K562 (cell line): ENCODE results near the gene AMOTL1. TPM values are rescaled to one million over a fixed set of nuclear protein-coding genes. Genes with fewer than 3 reads are reported as not detected.

Experiments
- ATAC-seq: fragments of 200-7000 bp; cut with Tn5 transposase; 3 replicates; pipeline ENCODE4 v1.9.1; 2020; ENCODE audit warnings: moderate library complexity
- BruUV-seq: library from RNA; stranded (reverse); fragments of 400-500 nt; replicated peaks from 2 replicates; lab custom pipeline; 2021; lab: Mats Ljungman, UMichigan
- CTCF ChIA-PET: fragments of 300-600 bp; formaldehyde crosslinking; extraction: SDS; loops from one replicate; lab custom pipeline; 2021; ENCODE audit warnings: low intra/inter-chr PET ratio; lab: Yijun Ruan, JAX
- POLR2A ChIA-PET: fragments of 300-600, 350-650 bp; sonication (Branson Sonifier 250); formaldehyde crosslinking; extraction: SDS; loops from one replicate; lab custom pipeline; 2021; ENCODE audit warnings: antibody characterized with exemption, inconsistent platforms; lab: Yijun Ruan, JAX
- DNase-seq, 4 experiments: peaks; one replicate each; pipeline versions ENCODE4 v3.0.0 to v3.0.0-alpha.2; 2011 to 2018; ENCODE audit warnings: low spot score in 3 of 4, mixed read lengths in 3 of 4; ENCODE audit errors: extremely low read depth in 1 of 4
- FAIRE-seq: peaks from 2 replicates; lab custom pipeline; 2011; peaks lifted over from hg19 to GRCh38; lab: Jason Lieb, UNC
- H2AFZ ChIP-seq: 2 replicates; pipeline ENCODE4 v1.6.0; 2011; ENCODE audit warnings: low read depth, low read length, control low read depth, inconsistent platforms
- H3K27ac ChIP-seq: fragments of 200-600 bp; 3 replicates; pipeline ENCODE4 v1.8.0; 2011; ENCODE audit warnings: low read depth, mild to moderate bottlenecking, control low read depth, inconsistent platforms, low read length, moderate library complexity, mixed read lengths; ENCODE audit errors: extremely low read depth
- H3K27me3 ChIP-seq, 2 experiments: fragments of 300-600 bp in 1 of 2; 2 replicates in 1 of 2; 3 replicates in 1 of 2; pipeline versions ENCODE4 v1.6.0 to v1.8.0; 2011; ENCODE audit warnings: inconsistent platforms in 2 of 2, low read length in 2 of 2, mild to moderate bottlenecking in 1 of 2, mixed read lengths in 1 of 2, moderate library complexity in 1 of 2; ENCODE audit not compliant: control insufficient read depth in 2 of 2, insufficient read depth in 2 of 2
- H3K36me3 ChIP-seq: fragments of 300-600 bp; 3 replicates; pipeline ENCODE4 v1.8.0; 2011; ENCODE audit warnings: mild to moderate bottlenecking, low read length, inconsistent platforms; ENCODE audit not compliant: control insufficient read depth, insufficient read depth
- H3K4me1 ChIP-seq, 2 experiments: fragments of 200-600 bp in 1 of 2; replicated peaks in 1 of 2; 2 replicates in 1 of 2; 3 replicates in 1 of 2; pipeline versions ENCODE4 v1.5.1 to v1.8.0; 2011; ENCODE audit warnings: inconsistent platforms in 2 of 2, low read length in 2 of 2, mild to moderate bottlenecking in 1 of 2, mixed read lengths in 1 of 2, moderate library complexity in 1 of 2; ENCODE audit not compliant: control insufficient read depth in 2 of 2, insufficient read depth in 2 of 2
- H3K4me2 ChIP-seq: 2 replicates; pipeline ENCODE4 v1.6.1; 2011; ENCODE audit warnings: low read length, control low read depth, inconsistent platforms, mixed read lengths; ENCODE audit not compliant: insufficient read depth
- H3K4me3 ChIP-seq: fragments of 200-600 bp; sonication (generic), shearing (Covaris generic); 2 replicates; pipeline ENCODE4 v1.5.1; 2016; ENCODE audit warnings: control low read depth, inconsistent platforms
- H3K79me2 ChIP-seq: fragments of 200-600 bp; 3 replicates; pipeline ENCODE4 v1.8.0; 2011; ENCODE audit warnings: low read length, inconsistent platforms; ENCODE audit not compliant: control insufficient read depth, insufficient read depth
- H3K9ac ChIP-seq, 2 experiments: 2 replicates each; pipeline versions ENCODE4 v1.6.0 to v1.6.1; 2011; ENCODE audit warnings: low read depth in 2 of 2, low read length in 2 of 2, control low read depth in 1 of 2, inconsistent platforms in 1 of 2, mild to moderate bottlenecking in 1 of 2, mixed read lengths in 1 of 2; ENCODE audit not compliant: insufficient read depth in 1 of 2
- H3K9me1 ChIP-seq: one replicate; pipeline ENCODE4 v1.6.0; 2011; ENCODE audit warnings: inconsistent platforms, mild to moderate bottlenecking, low read length, moderate library complexity; ENCODE audit not compliant: control insufficient read depth, insufficient read depth
- H3K9me3 ChIP-seq: replicated peaks from 2 replicates; pipeline ENCODE4 v1.5.1; 2011; ENCODE audit warnings: low read depth, low read length, inconsistent platforms; ENCODE audit not compliant: control insufficient read depth, insufficient read depth
- H4K20me1 ChIP-seq: replicated peaks from 2 replicates; pipeline ENCODE4 v1.6.1; 2011; ENCODE audit warnings: low read length, inconsistent platforms, mixed read lengths; ENCODE audit not compliant: control insufficient read depth, insufficient read depth
- BRF2 ChIP-seq: IDR thresholded peaks from 3 replicates; pipeline ENCODE4 v1.6.1; 2011; ENCODE audit warnings: borderline replicate concordance, mild to moderate bottlenecking; ENCODE audit not compliant: insufficient read length, insufficient read depth
- E2F5 ChIP-seq: sonication (generic); formaldehyde crosslinking; IDR thresholded peaks from 2 replicates; pipeline ENCODE4 v1.8.0; 2022; ENCODE audit warnings: mild to moderate bottlenecking, missing genetic modification reagents
- HNRNPL ChIP-seq: fragments of 200-400 bp; formaldehyde crosslinking; IDR thresholded peaks from 2 replicates; pipeline ENCODE4 v1.6.1; 2017; ENCODE audit warnings: low read depth, mild to moderate bottlenecking, low read length
- IRF2 ChIP-seq: sonication (generic); formaldehyde crosslinking; IDR thresholded peaks from 2 replicates; pipeline ENCODE4 v1.8.1; 2022; ENCODE audit warnings: mild to moderate bottlenecking, missing genetic modification reagents
- NFIC ChIP-seq: fragments of 450-650 bp; IDR thresholded peaks from 2 replicates; pipeline ENCODE4 v1.6.1; 2017; ENCODE audit warnings: mild to moderate bottlenecking, inconsistent platforms
- PTRF ChIP-seq: fragments of 450-650 bp; IDR thresholded peaks from 2 replicates; pipeline ENCODE4 v1.6.1; 2016; ENCODE audit warnings: mild to moderate bottlenecking, missing genetic modification characterization, missing compliant biosample characterization
- SMC3 ChIP-seq: conservative IDR thresholded peaks from 2 replicates; pipeline ENCODE4 v1.6.1; 2011; ENCODE audit warnings: low read depth, low read length, improper control_type of control experiment; ENCODE audit not compliant: insufficient read depth
- TCF7 ChIP-seq: sonication (generic); IDR thresholded peaks from 2 replicates; pipeline ENCODE4 v1.6.1; 2016; ENCODE audit warnings: antibody characterized with exemption, borderline replicate concordance
- THRB ChIP-seq: fragments of 450-650 bp; formaldehyde crosslinking; conservative IDR thresholded peaks from 2 replicates; pipeline ENCODE4 v1.4.0; 2022; ENCODE audit warnings: mild to moderate bottlenecking, missing genetic modification characterization
- ZBTB26 ChIP-seq: fragments of 450-650 bp; formaldehyde crosslinking; IDR thresholded peaks from 2 replicates; pipeline ENCODE4 v1.4.0; 2022; ENCODE audit warnings: missing genetic modification characterization
- ZBTB5 ChIP-seq: fragments of 450-650 bp; IDR thresholded peaks from 2 replicates; pipeline ENCODE4 v1.6.1; 2017; ENCODE audit warnings: antibody characterized with exemption
- ZNF311 ChIP-seq: fragments of 250-450 bp; sonication (Bioruptor Pico); IDR thresholded peaks from 2 replicates; pipeline ENCODE4 v1.4.0; 2020; ENCODE audit warnings: mild to moderate bottlenecking, moderate library complexity
- WGBS: fragments of 100-300 bp; shearing (Covaris generic); methylation state at CpG from one replicate; pipeline ENCODE4 v1.1.6; 2016; ENCODE audit warnings: low coverage, mixed read lengths; ENCODE audit not compliant: insufficient coverage; ENCODE audit errors: missing lambda C conversion rate; 5-methylcytosine and 5-hydroxymethylcytosine counted together
- in situ Hi-C: fragments of 300-500 bp; cut with MboI; formaldehyde crosslinking; loops from 4 replicates; pipeline ENCODE4 v1.15.0; 2018; ENCODE audit warnings: inconsistent platforms, mixed read lengths
- intact Hi-C: fragments of 100-400 bp; cut with micrococcal nuclease; formaldehyde crosslinking; loops from 2 replicates; pipeline ENCODE4 v1.14.2; 2022
- polyA plus RNA-seq, 8 experiments: library from polyadenylated mRNA; depleted of rRNA in 4 of 8; stranded (reverse) in 5 of 8; unstranded in 3 of 8; fragments of >200 nt; fragmentation: Nextera tagmentation in 2 of 8; fragmentation: Illumina TruSeq in 1 of 8; extraction: Ambion mirVana in 2 of 8; extraction: Trizol in 1 of 8; gene quantifications; 2 replicates each; pipeline versions ENCODE4 v1.2.1 to v1.2.3, GENCODE V29; 2011 to 2014; ENCODE audit warnings: inconsistent platforms in 1 of 8, missing spikeins in 1 of 8
- total RNA-seq, 7 experiments: library from RNA; depleted of rRNA in 6 of 7; stranded (reverse); fragments of >200 nt in 6 of 7; fragmentation: Illumina TruSeq in 2 of 7; extraction: Trizol in 2 of 7; gene quantifications; 2 replicates each; pipeline versions ENCODE4 v1.2.1 to v1.2.3, GENCODE V29; 2011 to 2021; ENCODE audit warnings: low replicate concordance in 1 of 7

The AMOTL1 gene
- total and polyA plus RNA-seq, 9 of the 15 experiments (the other 6 are each of a cell fraction or from before 2014, with no cell fraction given) = 4.0 to 35.4 (median 14.0) TPM

- no peak for TF ChIP-seq ZBTB5
- TF ChIP-seq PTRF = no peak
- TF ChIP-seq SMC3 = no peak
- no peak for TF ChIP-seq HNRNPL
- TF ChIP-seq TCF7 = no peak
- no peak for TF ChIP-seq ZBTB26 (CRISPR knock-in tag)
- no peak for TF ChIP-seq NFIC
These were observed 63.4 kb downstream of the AMOTL1 start (continued) for GRCh38 chr11:94831529-94831928.

GRCh38 chr11:94832604-94833235, 64.6 kb downstream of the AMOTL1 start:
- no peak overlapping the region for H2AFZ ChIP-seq
- H3K4me2 ChIP-seq = no peak overlapping the region
- H3K9me1 ChIP-seq = no peaks in the 10 kb centered on the region
- 42% methylated on average over 4 of the region's 4 CpGs for WGBS
- no peak for ATAC-seq
- no peak for FAIRE-seq
- CTCF ChIA-PET = no interaction called here
- no peaks in the 10 kb centered on the region for H4K20me1 ChIP-seq
- H3K36me3 ChIP-seq = peaks cover 60% of the 10 kb centered on the region; the same call in 2 of the 3 replicates
- POLR2A ChIA-PET = interaction anchor here (1.1 kb wide), 1 partner anchor 237 kb away, joined by 3 read pairs; no protein-coding TSS in a partner anchor
- H3K79me2 ChIP-seq = no peaks in the 10 kb centered on the region
- H3K4me3 ChIP-seq = no peak overlapping the region
- intact Hi-C loops = no loop called here
- H3K9me3 ChIP-seq = no peaks in the 10 kb centered on the region
- DNase-seq = no peak
- H3K27ac ChIP-seq = no peak overlapping the region
- in situ Hi-C loops = no loop called here
- H3K9ac ChIP-seq = no peak overlapping the region
- no peaks in the 10 kb centered on the region for H3K4me1 ChIP-seq
- BruUV-seq = no TSS peak
- H3K27me3 ChIP-seq = no peaks in the 10 kb centered on the region
- TF ChIP-seq BRF2 = no peak
- TF ChIP-seq ZNF311 = no peak
- no peak for TF ChIP-seq E2F5 (CRISPR knock-in tag)
- TF ChIP-seq THRB (CRISPR knock-in tag) = no peak
- no peak for TF ChIP-seq IRF2
